Gastroesophageal sphincter (tissue), 3 donors: ENCODE data around the gene CYTIP.

Source experiments
- CTCF ChIP-seq, 4 experiments: fragments of 200-600 bp in 2 of 4; fragments of 450-650 bp in 2 of 4; sonication (generic) in 1 of 4; IDR thresholded peaks; one replicate each; pipeline ENCODE4 v1.5.1; 2017 to 2019; ENCODE audit warnings: antibody characterized with exemption in 4 of 4, mild to moderate bottlenecking in 2 of 4, moderate library complexity in 2 of 4
- EP300 ChIP-seq: sonication (generic); formaldehyde crosslinking; IDR thresholded peaks from one replicate; pipeline ENCODE4 v1.6.1; 2017; ENCODE audit warnings: antibody characterized with exemption, mild to moderate bottlenecking
- POLR2AphosphoS5 ChIP-seq: sonication (generic); formaldehyde crosslinking; IDR thresholded peaks from one replicate; pipeline ENCODE4 v1.6.1; 2017; ENCODE audit warnings: antibody characterized with exemption

GRCh38 chr2:157433394-157433793, 10.5 kb downstream of the CYTIP start:
- TF ChIP-seq POLR2AphosphoS5 = no peak
- no peak for TF ChIP-seq CTCF (IDR thresholded peaks at IDR 0.05)
- no peak for TF ChIP-seq EP300
